ENCODE measurements around the gene PHOX2B.

DNA sequence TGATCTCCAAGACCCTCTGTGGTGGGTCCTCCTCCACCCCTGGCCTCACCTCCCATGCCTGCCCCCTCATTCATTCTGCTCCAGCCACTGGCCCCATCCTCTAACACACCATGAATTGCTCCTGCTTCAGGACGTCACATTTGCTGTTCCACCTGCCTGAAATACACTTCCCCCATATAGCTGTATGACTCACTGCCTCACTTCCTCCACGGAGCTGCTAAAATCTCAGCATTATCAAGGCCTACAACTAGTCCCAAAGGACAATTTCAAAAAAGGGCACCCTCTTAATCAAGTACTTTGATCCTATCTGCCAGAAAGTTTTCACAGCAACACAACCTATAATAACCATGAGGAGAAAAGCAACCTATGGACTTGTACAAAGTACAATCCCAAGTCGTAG, 43.6 kb upstream of the PHOX2B start:
- TF ChIP-seq, protein P1, sequence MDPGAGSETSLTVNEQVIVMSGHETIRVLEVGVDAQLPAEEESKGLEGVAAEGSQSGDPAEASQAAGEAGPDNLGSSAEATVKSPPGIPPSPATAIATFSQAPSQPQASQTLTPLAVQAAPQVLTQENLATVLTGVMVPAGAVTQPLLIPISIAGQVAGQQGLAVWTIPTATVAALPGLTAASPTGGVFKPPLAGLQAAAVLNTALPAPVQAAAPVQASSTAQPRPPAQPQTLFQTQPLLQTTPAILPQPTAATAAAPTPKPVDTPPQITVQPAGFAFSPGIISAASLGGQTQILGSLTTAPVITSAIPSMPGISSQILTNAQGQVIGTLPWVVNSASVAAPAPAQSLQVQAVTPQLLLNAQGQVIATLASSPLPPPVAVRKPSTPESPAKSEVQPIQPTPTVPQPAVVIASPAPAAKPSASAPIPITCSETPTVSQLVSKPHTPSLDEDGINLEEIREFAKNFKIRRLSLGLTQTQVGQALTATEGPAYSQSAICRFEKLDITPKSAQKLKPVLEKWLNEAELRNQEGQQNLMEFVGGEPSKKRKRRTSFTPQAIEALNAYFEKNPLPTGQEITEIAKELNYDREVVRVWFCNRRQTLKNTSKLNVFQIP (CRISPR knock-in tag; IDR thresholded peaks at IDR 0.05; ENCODE audit: borderline replicate concordance, low read depth) = no peak
- TF ChIP-seq, protein P2, sequence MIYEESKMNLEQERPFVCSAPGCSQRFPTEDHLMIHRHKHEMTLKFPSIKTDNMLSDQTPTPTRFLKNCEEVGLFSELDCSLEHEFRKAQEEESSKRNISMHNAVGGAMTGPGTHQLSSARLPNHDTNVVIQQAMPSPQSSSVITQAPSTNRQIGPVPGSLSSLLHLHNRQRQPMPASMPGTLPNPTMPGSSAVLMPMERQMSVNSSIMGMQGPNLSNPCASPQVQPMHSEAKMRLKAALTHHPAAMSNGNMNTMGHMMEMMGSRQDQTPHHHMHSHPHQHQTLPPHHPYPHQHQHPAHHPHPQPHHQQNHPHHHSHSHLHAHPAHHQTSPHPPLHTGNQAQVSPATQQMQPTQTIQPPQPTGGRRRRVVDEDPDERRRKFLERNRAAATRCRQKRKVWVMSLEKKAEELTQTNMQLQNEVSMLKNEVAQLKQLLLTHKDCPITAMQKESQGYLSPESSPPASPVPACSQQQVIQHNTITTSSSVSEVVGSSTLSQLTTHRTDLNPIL (CRISPR knock-in tag; IDR thresholded peaks at IDR 0.05; ENCODE audit: low read depth) = no peak
- TF ChIP-seq PPARA (CRISPR knock-in tag; IDR thresholded peaks at IDR 0.05; ENCODE audit: borderline replicate concordance) (no peak), OSR1 (CRISPR knock-in tag; IDR thresholded peaks at IDR 0.05) (no peak), ZNF565 (CRISPR knock-in tag; conservative IDR thresholded peaks at IDR 0.05; ENCODE audit: low read depth) (no peak), ZFP30 (CRISPR knock-in tag; IDR thresholded peaks at IDR 0.05) (no peak), RARB (CRISPR knock-in tag; IDR thresholded peaks at IDR 0.05) (no peak), BACH2 (CRISPR knock-in tag; IDR thresholded peaks at IDR 0.05; ENCODE audit: borderline replicate concordance) (no peak)
- TF ChIP-seq, protein P3, sequence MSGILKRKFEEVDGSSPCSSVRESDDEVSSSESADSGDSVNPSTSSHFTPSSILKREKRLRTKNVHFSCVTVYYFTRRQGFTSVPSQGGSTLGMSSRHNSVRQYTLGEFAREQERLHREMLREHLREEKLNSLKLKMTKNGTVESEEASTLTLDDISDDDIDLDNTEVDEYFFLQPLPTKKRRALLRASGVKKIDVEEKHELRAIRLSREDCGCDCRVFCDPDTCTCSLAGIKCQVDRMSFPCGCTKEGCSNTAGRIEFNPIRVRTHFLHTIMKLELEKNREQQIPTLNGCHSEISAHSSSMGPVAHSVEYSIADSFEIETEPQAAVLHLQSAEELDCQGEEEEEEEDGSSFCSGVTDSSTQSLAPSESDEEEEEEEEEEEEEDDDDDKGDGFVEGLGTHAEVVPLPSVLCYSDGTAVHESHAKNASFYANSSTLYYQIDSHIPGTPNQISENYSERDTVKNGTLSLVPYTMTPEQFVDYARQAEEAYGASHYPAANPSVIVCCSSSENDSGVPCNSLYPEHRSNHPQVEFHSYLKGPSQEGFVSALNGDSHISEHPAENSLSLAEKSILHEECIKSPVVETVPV (CRISPR knock-in tag; IDR thresholded peaks at IDR 0.05) = no peak
- TF ChIP-seq, protein P4, sequence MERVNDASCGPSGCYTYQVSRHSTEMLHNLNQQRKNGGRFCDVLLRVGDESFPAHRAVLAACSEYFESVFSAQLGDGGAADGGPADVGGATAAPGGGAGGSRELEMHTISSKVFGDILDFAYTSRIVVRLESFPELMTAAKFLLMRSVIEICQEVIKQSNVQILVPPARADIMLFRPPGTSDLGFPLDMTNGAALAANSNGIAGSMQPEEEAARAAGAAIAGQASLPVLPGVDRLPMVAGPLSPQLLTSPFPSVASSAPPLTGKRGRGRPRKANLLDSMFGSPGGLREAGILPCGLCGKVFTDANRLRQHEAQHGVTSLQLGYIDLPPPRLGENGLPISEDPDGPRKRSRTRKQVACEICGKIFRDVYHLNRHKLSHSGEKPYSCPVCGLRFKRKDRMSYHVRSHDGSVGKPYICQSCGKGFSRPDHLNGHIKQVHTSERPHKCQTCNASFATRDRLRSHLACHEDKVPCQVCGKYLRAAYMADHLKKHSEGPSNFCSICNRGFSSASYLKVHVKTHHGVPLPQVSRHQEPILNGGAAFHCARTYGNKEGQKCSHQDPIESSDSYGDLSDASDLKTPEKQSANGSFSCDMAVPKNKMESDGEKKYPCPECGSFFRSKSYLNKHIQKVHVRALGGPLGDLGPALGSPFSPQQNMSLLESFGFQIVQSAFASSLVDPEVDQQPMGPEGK (CRISPR knock-in tag; IDR thresholded peaks at IDR 0.05; ENCODE audit: borderline replicate concordance) = no peak
- TF ChIP-seq, protein P5, sequence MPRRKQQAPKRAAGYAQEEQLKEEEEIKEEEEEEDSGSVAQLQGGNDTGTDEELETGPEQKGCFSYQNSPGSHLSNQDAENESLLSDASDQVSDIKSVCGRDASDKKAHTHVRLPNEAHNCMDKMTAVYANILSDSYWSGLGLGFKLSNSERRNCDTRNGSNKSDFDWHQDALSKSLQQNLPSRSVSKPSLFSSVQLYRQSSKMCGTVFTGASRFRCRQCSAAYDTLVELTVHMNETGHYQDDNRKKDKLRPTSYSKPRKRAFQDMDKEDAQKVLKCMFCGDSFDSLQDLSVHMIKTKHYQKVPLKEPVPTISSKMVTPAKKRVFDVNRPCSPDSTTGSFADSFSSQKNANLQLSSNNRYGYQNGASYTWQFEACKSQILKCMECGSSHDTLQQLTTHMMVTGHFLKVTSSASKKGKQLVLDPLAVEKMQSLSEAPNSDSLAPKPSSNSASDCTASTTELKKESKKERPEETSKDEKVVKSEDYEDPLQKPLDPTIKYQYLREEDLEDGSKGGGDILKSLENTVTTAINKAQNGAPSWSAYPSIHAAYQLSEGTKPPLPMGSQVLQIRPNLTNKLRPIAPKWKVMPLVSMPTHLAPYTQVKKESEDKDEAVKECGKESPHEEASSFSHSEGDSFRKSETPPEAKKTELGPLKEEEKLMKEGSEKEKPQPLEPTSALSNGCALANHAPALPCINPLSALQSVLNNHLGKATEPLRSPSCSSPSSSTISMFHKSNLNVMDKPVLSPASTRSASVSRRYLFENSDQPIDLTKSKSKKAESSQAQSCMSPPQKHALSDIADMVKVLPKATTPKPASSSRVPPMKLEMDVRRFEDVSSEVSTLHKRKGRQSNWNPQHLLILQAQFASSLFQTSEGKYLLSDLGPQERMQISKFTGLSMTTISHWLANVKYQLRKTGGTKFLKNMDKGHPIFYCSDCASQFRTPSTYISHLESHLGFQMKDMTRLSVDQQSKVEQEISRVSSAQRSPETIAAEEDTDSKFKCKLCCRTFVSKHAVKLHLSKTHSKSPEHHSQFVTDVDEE (CRISPR knock-in tag; IDR thresholded peaks at IDR 0.05) = no peak
